Hindlimb muscle (tissue), 1 donor: ENCODE data around the gene NR6A1. TPM values are rescaled to one million over a fixed set of nuclear protein-coding genes. Genes with fewer than 3 reads are reported as not detected.
"Not testable (repeated sequence)": the region's sequence is repeated elsewhere in the genome, so short reads cannot be mapped to it uniquely, and the experiment has no call there.

Source experiments
- DNase-seq: peaks from one replicate; pipeline ENCODE4 v3.0.0-alpha.2; 2013
- polyA plus RNA-seq: library from polyadenylated mRNA; unstranded; fragments of 120-200 nt; gene quantifications from one replicate; pipeline ENCODE4 v1.2.1, GENCODE V29; 2013; ENCODE audit not compliant: insufficient read length

NR6A1 gene
- polyA plus RNA-seq, 1 donor = 0.68 TPM

DNA sequence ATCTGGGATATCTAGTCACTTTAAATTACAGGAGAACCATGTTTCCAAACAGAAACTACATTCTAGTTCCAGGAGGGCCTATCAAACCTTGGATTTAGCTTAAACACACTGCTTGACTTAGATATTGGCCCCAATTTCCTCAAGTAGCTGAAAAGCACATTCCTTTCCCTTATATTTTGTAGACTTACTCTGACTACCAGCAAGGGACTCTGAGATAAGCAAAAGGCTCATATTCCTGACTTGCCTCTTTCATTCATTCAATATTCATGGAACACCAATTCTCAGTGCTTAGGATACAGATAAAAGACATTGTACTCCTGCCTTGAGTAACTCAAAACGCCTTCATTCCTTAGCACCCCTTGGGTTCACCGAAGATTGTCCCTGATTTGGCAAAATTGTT, 11.8 kb downstream of the NR6A1 start:
- no peak for DNase-seq

DNA sequence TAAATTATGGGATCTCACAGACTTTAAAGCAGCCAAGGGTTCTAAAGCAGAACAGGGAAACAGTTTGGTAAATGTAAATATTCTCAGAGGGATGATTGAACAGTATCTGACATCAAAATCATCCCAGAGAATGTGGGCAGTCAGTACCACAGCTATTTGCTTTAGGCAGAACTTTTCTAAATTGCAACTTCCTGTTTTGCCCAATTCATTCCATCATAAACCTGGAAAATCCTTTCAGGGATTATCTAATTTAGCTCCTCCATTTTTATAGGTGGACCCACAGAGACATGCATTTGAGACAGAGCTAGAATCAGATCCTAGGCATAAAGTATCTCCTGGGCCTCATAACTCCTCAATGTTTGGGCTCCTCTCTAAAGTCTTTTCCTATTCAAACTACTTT, 12.4 kb downstream of the NR6A1 start:
- DNase-seq = no peak

- no peak for DNase-seq
These were observed 13.1 kb downstream of the NR6A1 start for GRCh38 chr9:124758061-124758460.

GRCh38 chr9:124757616-124758015, 13.5 kb downstream of the NR6A1 start:
- no peak for DNase-seq

DNA sequence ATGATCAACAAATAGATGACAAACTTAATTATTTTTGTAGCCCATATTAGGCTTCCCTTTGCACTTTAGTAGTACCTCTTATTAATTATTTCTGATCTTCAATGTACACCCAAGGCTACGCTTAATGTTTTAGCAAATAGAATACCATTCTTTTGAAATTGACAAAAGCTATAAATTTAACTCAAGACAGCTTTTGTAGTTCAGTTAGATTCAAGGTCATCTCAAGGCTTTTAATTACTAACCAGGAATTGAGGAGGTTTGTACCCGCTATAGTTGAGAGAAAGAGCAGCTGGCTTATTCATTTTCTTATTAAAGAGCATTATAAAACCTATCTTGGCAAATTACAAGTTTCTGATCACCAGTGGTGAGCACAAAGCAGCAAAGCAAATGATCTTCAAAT, 15.1 kb downstream of the NR6A1 start:
- no peak for DNase-seq

DNA sequence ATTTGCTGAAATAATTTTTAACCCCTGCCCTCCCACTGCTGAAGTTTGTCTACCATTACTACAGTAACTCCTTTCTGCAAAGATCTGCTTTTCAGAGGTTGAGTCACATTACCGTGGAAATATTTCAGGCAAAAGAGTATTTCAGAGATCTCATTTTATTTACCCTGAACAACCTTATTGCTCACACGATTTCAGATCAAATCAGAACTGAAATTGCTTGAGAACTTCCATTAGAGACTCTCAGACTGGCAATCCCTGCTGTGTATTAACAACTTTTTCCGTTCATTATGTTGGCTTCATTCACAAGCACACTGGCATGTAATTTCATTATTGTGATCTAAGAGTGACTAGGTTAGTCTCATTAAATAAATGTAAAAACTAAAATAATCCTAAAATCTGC, 16.1 kb downstream of the NR6A1 start:
- DNase-seq = no peak

- no peak for DNase-seq
These were observed 16.8 kb downstream of the NR6A1 start for GRCh38 chr9:124754289-124754688.

DNA sequence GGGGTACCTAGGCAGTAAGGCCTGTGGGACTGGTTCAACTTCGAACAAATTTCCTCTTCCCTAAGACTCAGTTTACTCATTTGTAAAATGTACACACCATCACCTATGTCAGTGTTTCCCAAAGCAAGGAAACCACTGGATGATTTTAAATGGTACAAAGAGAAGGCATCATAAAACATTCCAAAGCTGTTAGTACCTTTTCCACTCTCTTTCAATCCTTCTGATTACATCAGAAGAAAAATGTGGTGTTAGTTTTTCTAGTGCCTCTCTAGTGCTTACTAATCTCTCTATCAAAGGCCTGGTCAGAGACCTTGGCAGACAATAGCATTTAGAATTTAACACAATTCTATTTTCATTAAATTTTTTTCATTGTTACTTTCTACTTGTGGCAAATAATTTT, 18.1 kb downstream of the NR6A1 start:
- no peak for DNase-seq

- no peak for DNase-seq
These were observed 21.3 kb downstream of the NR6A1 start for GRCh38 chr9:124749781-124750180.

GRCh38 chr9:124749284-124749683, 21.8 kb downstream of the NR6A1 start:
- DNase-seq = no peak

- DNase-seq = no peak
These were observed 24.0 kb downstream of the NR6A1 start for GRCh38 chr9:124747065-124747464.

DNA sequence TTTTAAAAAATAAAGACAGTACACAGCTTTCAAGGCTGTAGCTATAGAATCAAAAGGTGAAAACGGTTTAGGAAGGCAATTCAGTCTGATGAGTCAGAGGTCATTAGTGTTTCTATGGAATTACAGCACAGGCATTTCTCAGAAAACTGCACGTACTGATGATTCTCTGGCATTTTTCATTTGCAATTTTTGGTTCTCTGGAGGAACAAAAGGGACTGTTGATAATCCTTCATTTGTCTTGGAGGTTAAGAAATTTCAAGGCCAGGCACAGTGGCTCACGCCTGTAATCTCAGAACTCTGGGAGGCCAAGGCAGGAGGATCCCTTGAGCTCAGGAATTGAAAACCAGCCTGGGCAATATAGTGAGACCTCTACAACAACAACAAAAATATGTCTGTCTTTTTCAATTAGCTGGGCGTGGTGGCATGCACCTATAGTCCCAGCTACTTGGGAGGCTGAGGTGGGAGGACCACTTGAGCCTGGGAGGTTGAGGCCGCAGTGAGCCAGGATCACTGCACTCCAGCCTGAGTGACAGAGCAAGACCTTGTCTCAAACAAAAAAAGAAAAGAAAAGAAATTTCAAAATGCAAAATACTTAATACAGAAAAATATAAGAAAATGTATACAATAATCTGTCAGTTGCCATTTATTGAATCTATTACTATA, 27.3 kb downstream of the NR6A1 start:
- no peak for DNase-seq

- DNase-seq = no peak
These were observed 28.2 kb downstream of the NR6A1 start for GRCh38 chr9:124742940-124743339.

GRCh38 chr9:124741662-124742061, 29.4 kb downstream of the NR6A1 start:
- DNase-seq = no peak

GRCh38 chr9:124741149-124741548, 30.0 kb downstream of the NR6A1 start:
- no peak for DNase-seq

DNA sequence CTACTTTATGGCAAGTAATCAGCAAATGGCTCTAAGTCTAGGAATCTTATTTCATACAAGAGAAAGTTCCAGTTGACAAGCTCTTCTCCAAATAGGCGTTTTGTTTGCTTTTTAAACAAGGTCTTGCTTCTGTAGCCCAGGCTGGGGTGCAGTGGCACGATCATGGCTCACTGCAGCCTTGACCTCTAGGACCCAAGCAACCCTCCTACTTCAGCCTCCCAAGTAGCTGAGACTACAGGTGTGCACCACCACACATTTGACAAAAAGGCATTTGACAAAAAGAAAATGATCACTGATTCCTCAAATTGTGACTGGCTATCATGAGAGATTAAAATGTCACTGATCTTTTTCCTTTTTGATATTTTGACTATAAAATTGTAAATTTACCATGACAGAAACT, 31.8 kb downstream of the NR6A1 start:
- no peak for DNase-seq

GRCh38 chr9:124738075-124738474, 33.0 kb downstream of the NR6A1 start:
- DNase-seq = not testable (repeated sequence)

DNA sequence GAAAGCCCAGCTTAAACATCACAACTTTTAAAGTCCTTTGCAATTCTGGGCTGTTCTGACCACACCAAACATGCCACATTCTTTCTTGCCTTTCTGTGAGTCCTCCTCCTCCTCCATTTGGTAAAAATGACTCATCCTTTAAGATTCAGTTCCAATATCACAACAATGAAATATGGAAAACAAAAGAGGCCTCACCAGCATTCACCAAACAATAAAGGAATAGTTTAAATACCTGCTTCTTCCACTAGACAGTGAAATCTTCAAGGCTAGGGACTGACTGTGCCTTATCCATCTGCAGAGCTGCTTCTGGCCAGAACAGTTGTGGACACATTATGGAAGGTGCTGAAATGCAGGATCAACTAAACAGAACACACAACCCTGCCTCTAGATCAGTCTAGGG, 36.0 kb downstream of the NR6A1 start:
- no peak for DNase-seq

DNA sequence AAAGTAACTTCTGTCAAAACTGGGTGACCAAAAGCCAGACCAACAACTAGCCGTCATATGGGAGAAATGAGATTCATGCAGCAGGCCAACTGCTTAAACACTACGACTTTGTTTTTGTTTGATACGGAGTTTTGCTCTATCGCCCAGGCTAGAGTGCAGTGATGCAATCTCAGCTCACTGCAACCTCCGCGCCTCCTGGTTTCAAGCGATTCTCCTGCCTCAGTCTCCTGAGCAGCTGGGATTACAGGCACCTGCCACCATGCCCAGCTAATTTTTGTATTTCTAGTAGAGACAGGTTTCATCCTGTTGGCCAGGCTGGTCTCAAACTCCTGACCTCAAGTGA, 36.4 kb downstream of the NR6A1 start:
- not testable (repeated sequence) for DNase-seq

GRCh38 chr9:124733964-124734740, 37.0 kb downstream of the NR6A1 start:
- no peak for DNase-seq

- DNase-seq = no peak
These were observed 40.3 kb downstream of the NR6A1 start for GRCh38 chr9:124730772-124731171.

- no peak for DNase-seq
These were observed 44.2 kb downstream of the NR6A1 start for GRCh38 chr9:124726886-124727285.

DNA sequence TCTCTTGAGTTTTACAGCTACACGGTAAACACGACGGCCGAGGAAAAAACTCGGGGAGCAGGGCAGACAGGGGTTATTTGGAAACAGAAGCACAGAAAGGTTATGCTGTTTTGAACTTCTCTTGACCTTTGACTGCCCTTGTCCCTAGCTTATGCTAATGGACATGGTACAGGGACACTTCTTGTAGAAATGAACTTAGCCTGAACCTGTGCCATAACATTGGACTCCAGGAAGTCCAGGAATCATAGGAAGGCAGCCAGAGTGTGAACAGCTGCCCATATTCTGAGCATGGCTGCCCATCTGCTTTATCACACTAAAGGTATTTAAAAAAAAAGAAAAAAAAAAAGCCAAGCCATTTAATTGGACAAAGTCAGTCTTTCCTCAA, 46.1 kb downstream of the NR6A1 start:
- no peak for DNase-seq

- no peak for DNase-seq
These were observed 46.6 kb downstream of the NR6A1 start for GRCh38 chr9:124724415-124725067.
